SK-N-MC (cell line): Measurements from ENCODE around the gene KCNJ15.

Source experiments
- EZH2 ChIP-seq: fragments of 200-600 bp; sonication (generic); IDR thresholded peaks from one replicate; pipeline ENCODE4 v1.6.1; 2017; ENCODE audit warnings: antibody characterized with exemption
- FOXP2 ChIP-seq: optimal IDR thresholded peaks from 2 replicates; pipeline ENCODE3; 2011; ENCODE audit warnings: mild to moderate bottlenecking, moderate library complexity; ENCODE audit not compliant: insufficient read depth; ENCODE audit errors: extremely low read length, control extremely low read depth
- POLR2AphosphoS5 ChIP-seq: IDR thresholded peaks from 2 replicates; pipeline ENCODE4 v1.6.1; 2012; ENCODE audit warnings: mild to moderate bottlenecking, low read depth, low read length, borderline replicate concordance

- TF ChIP-seq POLR2AphosphoS5 (no peak), EZH2 (no peak), FOXP2 (no peak)
Observed at GRCh38 chr21:38228537-38228936, 28.3 kb upstream of the KCNJ15 start.
